HUES6 (cell line): Measurements from ENCODE around the gene HOXB9.

Experiments used
- H3K27ac ChIP-seq: 2 replicates; pipeline ENCODE4 v1.7.0; 2013; ENCODE audit warnings: low read depth, mild to moderate bottlenecking, low read length, inconsistent platforms
- H3K27me3 ChIP-seq: 2 replicates; pipeline ENCODE4 v1.6.1; 2013; ENCODE audit warnings: low read length; ENCODE audit not compliant: control insufficient read depth, insufficient read depth
- H3K36me3 ChIP-seq: 2 replicates; pipeline ENCODE4 v1.6.1; 2013; ENCODE audit warnings: low read length; ENCODE audit not compliant: control insufficient read depth, insufficient read depth
- H3K4me1 ChIP-seq: 2 replicates; pipeline ENCODE4 v1.6.1; 2013; ENCODE audit warnings: low read length; ENCODE audit not compliant: control insufficient read depth, insufficient read depth
- H3K4me3 ChIP-seq: 2 replicates; pipeline ENCODE4 v1.5.1; 2013; ENCODE audit warnings: low read depth, low read length
- H3K9ac ChIP-seq: one replicate; pipeline ENCODE4 v1.6.1; 2013; ENCODE audit warnings: mild to moderate bottlenecking, low read length
- H3K9me3 ChIP-seq: 2 replicates; pipeline ENCODE4 v1.6.1; 2013; ENCODE audit warnings: low read depth, low read length; ENCODE audit not compliant: control insufficient read depth, insufficient read depth

The HOXB9 gene

DNA sequence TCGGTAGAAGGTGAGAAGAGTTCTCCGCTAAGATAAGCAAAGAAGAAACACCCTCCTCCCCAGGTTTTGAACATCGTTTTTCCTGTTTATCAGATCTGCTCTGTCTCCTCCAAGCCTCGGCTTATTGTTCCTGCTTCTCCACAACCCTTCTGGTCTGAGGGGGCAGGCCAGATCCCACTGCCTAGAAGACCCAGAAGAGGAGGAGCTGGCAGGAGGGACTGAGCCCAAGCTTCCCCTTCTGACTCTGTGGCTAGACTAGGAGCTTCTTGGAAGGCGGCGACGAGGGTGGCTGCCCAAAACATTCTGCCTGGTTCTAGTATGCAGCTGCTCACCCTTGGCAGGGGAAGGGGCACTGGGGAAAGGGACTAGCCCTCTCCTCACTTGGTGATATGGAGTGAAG, 27.4 kb downstream of the HOXB9 start:
- Histone ChIP-seq H3K27me3 (peaks cover 100% of the 10 kb centered on the region), H3K9ac (peak overlapping the region; percentile 87)

DNA sequence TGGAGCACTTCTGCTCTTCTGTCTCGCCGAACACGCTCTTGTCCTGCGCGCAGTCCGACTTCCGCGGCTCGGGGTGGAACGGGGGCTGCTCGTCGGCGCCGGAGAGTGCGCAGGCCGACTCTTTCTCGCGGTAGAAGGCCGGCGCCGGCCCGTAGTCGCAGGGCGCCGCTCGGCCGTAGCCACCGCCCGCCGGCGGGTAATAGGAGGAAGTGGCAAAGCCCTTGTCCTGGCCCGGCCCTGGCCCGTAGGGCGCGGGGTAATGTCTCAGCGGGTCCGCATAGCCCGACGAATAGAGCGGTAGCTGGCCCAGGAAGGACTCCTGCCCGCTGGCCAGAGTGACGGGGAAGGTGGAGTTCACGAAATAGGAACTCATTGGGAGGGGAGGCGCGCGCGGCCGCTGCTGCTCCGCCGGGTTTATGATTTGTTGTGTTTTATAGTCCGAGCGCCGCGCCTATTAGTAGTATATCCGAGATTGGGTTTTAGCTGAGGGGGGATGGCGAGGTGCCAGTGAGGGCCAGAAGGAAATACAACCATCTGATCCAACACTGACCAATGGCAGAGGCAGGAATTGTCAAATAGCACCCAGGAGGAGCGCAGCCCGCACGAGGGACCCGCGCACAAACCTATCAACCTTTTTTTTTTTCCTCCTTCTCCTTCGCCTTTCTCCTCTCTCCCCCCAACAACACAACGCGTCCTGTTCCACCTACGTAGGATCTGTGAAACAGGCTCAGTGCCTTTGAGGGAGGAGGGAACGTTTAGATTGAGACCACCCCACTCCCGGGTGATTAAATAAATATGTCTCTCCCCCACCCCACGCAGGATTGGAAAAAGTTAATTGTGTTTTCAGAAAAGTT, 28.2 kb downstream of the HOXB9 start:
- Histone ChIP-seq H3K27me3 (peaks cover 100% of the 10 kb centered on the region), H3K9me3 (no peaks in the 10 kb centered on the region), H3K4me1 (peaks cover 50% of the 10 kb centered on the region), H3K27ac (peak overlapping the region; percentile 25; the same call in 1 of the 2 replicates), H3K9ac (peak overlapping the region; percentile 87), H3K36me3 (no peaks in the 10 kb centered on the region; the same call in 1 of the 2 replicates), H3K4me3 (peak overlapping the region; percentile 57)

More for the DNA sequence above, 27.4 kb downstream of the HOXB9 start:
- Histone ChIP-seq H3K36me3 (no peaks in the 10 kb centered on the region; the same call in 1 of the 2 replicates), H3K4me3 (peak overlapping the region; percentile 57; the same call in 1 of the 2 replicates), H3K9me3 (no peaks in the 10 kb centered on the region), H3K27ac (no peak overlapping the region; the same call in 1 of the 2 replicates), H3K4me1 (peaks cover 50% of the 10 kb centered on the region)

DNA sequence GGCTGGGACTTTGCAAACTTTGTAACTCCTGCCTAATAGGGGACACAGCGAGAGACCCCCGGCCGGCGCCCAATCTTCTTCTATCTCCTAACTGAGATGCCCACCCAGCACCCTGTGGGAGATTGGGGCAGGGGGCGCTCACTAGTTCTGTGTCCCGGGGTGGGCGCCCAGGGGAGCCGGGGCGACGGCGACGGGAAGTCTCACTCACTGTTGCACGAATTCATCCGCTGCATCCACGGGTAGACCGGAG, 28.7 kb downstream of the HOXB9 start:
- H3K9ac ChIP-seq, result peak overlapping the region; percentile 87
- peaks cover 100% of the 10 kb centered on the region for H3K27me3 ChIP-seq
- H3K9me3 ChIP-seq, result no peaks in the 10 kb centered on the region
- peak overlapping the region; percentile 57 for H3K4me3 ChIP-seq
- H3K4me1 ChIP-seq, result peaks cover 50% of the 10 kb centered on the region
- peak overlapping the region; percentile 25; the same call in 1 of the 2 replicates for H3K27ac ChIP-seq
- H3K36me3 ChIP-seq, result no peaks in the 10 kb centered on the region; the same call in 1 of the 2 replicates

GRCh38 chr17:48596735-48597527, 29.2 kb downstream of the HOXB9 start:
- Histone ChIP-seq H3K4me1 (peaks cover 49% of the 10 kb centered on the region), H3K27ac (peak overlapping the region; percentile 25; the same call in 1 of the 2 replicates), H3K9me3 (no peaks in the 10 kb centered on the region), H3K36me3 (no peaks in the 10 kb centered on the region; the same call in 1 of the 2 replicates), H3K4me3 (peak overlapping the region; percentile 57), H3K9ac (peak overlapping the region; percentile 87), H3K27me3 (peaks cover 100% of the 10 kb centered on the region)

DNA sequence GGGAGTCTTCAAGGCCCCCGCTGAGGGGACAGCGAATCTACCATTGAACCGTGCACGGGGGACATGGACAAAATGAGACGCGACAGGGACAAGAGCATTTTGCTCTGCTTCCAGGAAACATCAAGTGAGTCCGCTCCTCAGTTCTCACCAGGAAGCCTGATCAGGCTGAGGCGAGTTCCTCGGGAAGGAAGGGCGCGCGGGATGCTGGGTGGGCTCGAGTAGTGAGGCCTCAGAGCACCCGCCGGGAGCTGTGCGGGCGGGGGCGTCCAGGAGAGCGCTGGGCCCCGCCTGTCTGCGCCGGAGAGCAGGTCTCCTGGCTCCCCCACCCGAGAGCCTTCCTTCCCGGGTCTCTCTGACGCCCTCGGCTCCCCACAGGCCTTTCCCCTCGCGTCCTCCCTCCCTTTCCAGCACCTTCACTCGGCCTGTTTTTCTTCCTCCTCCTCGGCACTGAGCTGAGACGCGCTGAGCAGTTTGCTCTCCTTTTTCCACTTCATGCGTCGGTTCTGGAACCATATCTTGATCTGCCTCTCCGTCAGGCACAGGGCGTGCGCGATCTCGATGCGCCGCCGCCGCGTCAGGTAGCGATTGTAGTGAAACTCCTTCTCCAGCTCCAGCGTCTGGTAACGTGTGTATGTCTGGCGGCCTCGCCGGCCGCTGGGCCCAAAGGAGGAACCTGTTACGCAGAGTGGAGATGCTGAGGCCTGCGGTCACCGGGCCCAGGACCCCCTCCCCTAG, 30.0 kb downstream of the HOXB9 start:
- peaks cover 44% of the 10 kb centered on the region for H3K4me1 ChIP-seq
- no peak overlapping the region; the same call in 1 of the 2 replicates for H3K27ac ChIP-seq
- peak overlapping the region; percentile 57 for H3K4me3 ChIP-seq

GRCh38 chr17:48595278-48595999, 30.7 kb downstream of the HOXB9 start:
- peaks cover 100% of the 10 kb centered on the region for H3K27me3 ChIP-seq
- peak overlapping the region; percentile 57; the same call in 1 of the 2 replicates for H3K4me3 ChIP-seq
- H3K36me3 ChIP-seq, result no peaks in the 10 kb centered on the region; the same call in 1 of the 2 replicates
- no peak overlapping the region; the same call in 1 of the 2 replicates for H3K27ac ChIP-seq
- no peaks in the 10 kb centered on the region for H3K9me3 ChIP-seq
- peaks cover 41% of the 10 kb centered on the region for H3K4me1 ChIP-seq
- H3K9ac ChIP-seq, result peak overlapping the region; percentile 87

More for the DNA sequence above, 30.0 kb downstream of the HOXB9 start:
- Histone ChIP-seq H3K36me3 (no peaks in the 10 kb centered on the region; the same call in 1 of the 2 replicates), H3K9me3 (no peaks in the 10 kb centered on the region), H3K9ac (peak overlapping the region; percentile 87), H3K27me3 (peaks cover 100% of the 10 kb centered on the region)

DNA sequence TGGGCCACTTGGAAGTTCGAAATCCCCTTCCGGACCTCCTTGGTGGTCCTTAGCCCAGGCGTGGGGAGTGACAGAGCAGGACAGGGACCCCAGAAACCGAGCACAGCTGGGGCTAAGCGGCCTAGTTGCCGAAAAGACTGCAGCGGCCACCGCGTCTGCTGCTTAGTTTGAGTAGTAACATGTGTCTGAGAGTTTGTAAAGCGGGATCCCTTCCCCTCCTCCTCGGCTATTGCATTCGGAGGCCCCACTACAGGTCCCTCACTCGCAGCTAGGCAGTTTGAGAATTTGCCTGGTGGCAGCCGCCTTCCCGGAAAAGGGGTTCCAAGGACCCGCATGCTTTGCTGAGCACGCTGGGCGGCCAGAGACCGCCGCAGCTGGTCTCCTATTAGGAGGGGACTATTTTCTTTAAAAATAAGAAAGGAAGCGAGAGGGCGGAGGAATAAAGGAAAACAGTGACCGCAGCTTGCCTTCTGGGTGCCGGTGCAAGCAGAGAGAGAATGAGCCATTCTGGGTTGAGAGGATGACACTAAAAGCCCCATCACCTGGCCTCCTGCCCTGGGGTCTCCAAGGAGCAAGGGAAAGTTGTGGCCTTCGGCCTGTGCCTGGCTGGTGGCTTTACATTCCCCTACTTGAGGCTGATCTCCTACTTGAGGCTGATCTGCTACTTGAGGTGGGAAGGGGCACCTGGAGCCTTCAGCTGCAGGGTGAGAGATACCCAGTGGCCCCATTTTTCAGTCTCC, 31.4 kb downstream of the HOXB9 start:
- Histone ChIP-seq H3K4me1 (peaks cover 41% of the 10 kb centered on the region), H3K27me3 (peaks cover 100% of the 10 kb centered on the region), H3K27ac (no peak overlapping the region; the same call in 1 of the 2 replicates), H3K36me3 (no peaks in the 10 kb centered on the region; the same call in 1 of the 2 replicates), H3K9ac (peak overlapping the region; percentile 87), H3K4me3 (peak overlapping the region; percentile 57), H3K9me3 (no peaks in the 10 kb centered on the region)

DNA sequence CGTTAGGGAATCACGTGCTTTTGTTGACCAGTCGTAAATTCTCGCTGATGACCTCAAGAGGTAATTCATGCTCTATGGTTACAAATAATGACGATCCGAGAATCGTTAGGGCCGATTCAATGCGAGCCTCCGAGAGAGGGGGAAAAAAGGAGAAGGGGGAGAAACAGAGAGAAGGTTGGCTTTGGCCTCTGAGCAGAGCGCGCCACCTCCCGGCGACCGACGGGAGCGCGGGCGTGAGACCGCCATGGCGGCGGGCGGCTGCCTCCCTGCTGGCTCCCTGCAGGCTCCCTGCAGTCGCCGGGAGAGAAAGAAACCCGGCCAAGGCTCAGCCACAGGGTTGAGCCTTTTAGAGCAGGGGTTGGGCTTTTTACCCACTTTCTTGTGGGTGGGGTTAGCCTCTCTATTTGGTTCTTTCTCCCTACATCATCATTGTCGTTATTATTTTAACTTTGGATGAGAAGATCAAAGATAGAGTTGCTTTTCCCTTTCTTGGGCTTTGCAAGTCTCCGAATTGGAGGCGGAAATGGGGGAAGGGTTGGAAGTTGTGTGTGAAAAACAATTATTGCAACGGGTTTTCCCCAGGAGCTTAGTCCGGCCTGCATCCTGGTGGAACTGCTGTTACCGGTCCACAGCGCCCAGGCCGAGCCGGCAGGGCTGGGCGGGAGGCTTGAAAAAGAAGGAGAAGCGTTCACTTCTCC, 32.2 kb downstream of the HOXB9 start:
- H3K9ac ChIP-seq, result peak overlapping the region; percentile 87
- no peaks in the 10 kb centered on the region for H3K9me3 ChIP-seq
- H3K27me3 ChIP-seq, result peaks cover 100% of the 10 kb centered on the region
- peaks cover 45% of the 10 kb centered on the region for H3K4me1 ChIP-seq
- no peaks in the 10 kb centered on the region; the same call in 1 of the 2 replicates for H3K36me3 ChIP-seq
- peak overlapping the region; percentile 57 for H3K4me3 ChIP-seq
- H3K27ac ChIP-seq, result no peak overlapping the region; the same call in 1 of the 2 replicates

- no peaks in the 10 kb centered on the region for H3K9me3 ChIP-seq
- H3K36me3 ChIP-seq, result no peaks in the 10 kb centered on the region; the same call in 1 of the 2 replicates
- H3K4me3 ChIP-seq, result peak within 1 kb of the TSS; percentile 57
- peaks cover 100% of the 10 kb centered on the region for H3K27me3 ChIP-seq
- H3K9ac ChIP-seq, result peak within 1 kb of the TSS; percentile 87
- no peak within 1 kb of the TSS; the same call in 1 of the 2 replicates for H3K27ac ChIP-seq
- H3K4me1 ChIP-seq, result peaks cover 42% of the 10 kb centered on the region
These were observed 32.9 kb downstream of the HOXB9 start, which contains the start of gene HOXB5 for GRCh38 chr17:48593126-48593829. Gene HOXB5 (minus strand): TSS chr17:48593779. CDS start chr17:48593682, 97 bp downstream.
